GM21529 (cell line): ENCODE data around the gene HMG20A.

Source experiments
- ATAC-seq: cut with Tn5 transposase; IDR thresholded peaks from one replicate; pipeline ENCODE4 v1.9.1; 2021; ENCODE audit not compliant: unreplicated experiment

HMG20A gene

GRCh38 chr15:77475001-77475400 is 54.3 kb downstream of the HMG20A start:
- ATAC-seq: no peak

GRCh38 chr15:77475898-77476297 is 55.2 kb downstream of the HMG20A start:
- ATAC-seq: no peak

- ATAC-seq: no peak
These were observed 56.3 kb downstream of the HMG20A start for GRCh38 chr15:77476995-77477394.

- no peak for ATAC-seq
These were observed 57.4 kb downstream of the HMG20A start for GRCh38 chr15:77478051-77478450.

- ATAC-seq: no peak
These were observed 58.3 kb downstream of the HMG20A start for GRCh38 chr15:77479015-77479414.

- ATAC-seq: no peak
These were observed 60.4 kb downstream of the HMG20A start for GRCh38 chr15:77480859-77481633.

- ATAC-seq: no peak
These were observed 61.0 kb downstream of the HMG20A start for GRCh38 chr15:77481670-77482069.

GRCh38 chr15:77482570-77482969 is 61.9 kb downstream of the HMG20A start:
- no peak for ATAC-seq

GRCh38 chr15:77483425-77484140 is 62.9 kb downstream of the HMG20A start:
- ATAC-seq: no peak

- no peak for ATAC-seq
These were observed 64.3 kb downstream of the HMG20A start for GRCh38 chr15:77484994-77485393.

GRCh38 chr15:77486542-77487468 is 66.1 kb downstream of the HMG20A start:
- no peak for ATAC-seq

GRCh38 chr15:77487469-77487842 is 66.8 kb downstream of the HMG20A start:
- no peak for ATAC-seq

GRCh38 chr15:77487888-77488287 is 67.2 kb downstream of the HMG20A start:
- ATAC-seq: no peak

- ATAC-seq: no peak
These were observed 69.0 kb downstream of the HMG20A start for GRCh38 chr15:77489647-77490046.

- ATAC-seq: peak; percentile 56
These were observed 72.7 kb downstream of the HMG20A start for GRCh38 chr15:77493324-77493907.

- ATAC-seq: no peak
These were observed 73.6 kb downstream of the HMG20A start for GRCh38 chr15:77494073-77494867.

- ATAC-seq: no peak
These were observed 74.3 kb downstream of the HMG20A start for GRCh38 chr15:77494964-77495363.

GRCh38 chr15:77495838-77496596 is 75.3 kb downstream of the HMG20A start:
- no peak for ATAC-seq

- no peak for ATAC-seq
These were observed 76.0 kb downstream of the HMG20A start for GRCh38 chr15:77496715-77497109.
